Endothelial cell of umbilical vein (primary cell): ENCODE data around the gene SPG21.

Experiments
- CTCF ChIP-seq, 2 donors: IDR thresholded peaks; 1 replicate in 1 of 2; 2 replicates in 1 of 2; pipeline ENCODE4 v1.5.1; 2011; ENCODE audit warnings: low read length in 2 of 2, mild to moderate bottlenecking in 2 of 2, moderate library complexity in 2 of 2, control low read depth in 1 of 2, inconsistent platforms in 1 of 2, low read depth in 1 of 2; ENCODE audit not compliant: insufficient read depth in 1 of 2; ENCODE audit errors: extremely low read depth in 1 of 2
- EZH2 ChIP-seq: IDR thresholded peaks from 2 replicates; pipeline ENCODE4 v1.6.1; 2012; ENCODE audit warnings: borderline replicate concordance, low read depth, mild to moderate bottlenecking, moderate library complexity, low read length, inconsistent platforms; ENCODE audit not compliant: severe bottlenecking
- FOS ChIP-seq: IDR thresholded peaks from 2 replicates; pipeline ENCODE4 v1.6.1; 2011; ENCODE audit warnings: mild to moderate bottlenecking, low read length, moderate library complexity, borderline replicate concordance; ENCODE audit not compliant: insufficient read depth
- GATA2 ChIP-seq: IDR thresholded peaks from 2 replicates; pipeline ENCODE4 v1.7.0; 2011; ENCODE audit warnings: low read depth, mild to moderate bottlenecking, moderate library complexity, mixed read lengths, low read length; ENCODE audit not compliant: insufficient read length, insufficient read depth
- JUN ChIP-seq: IDR thresholded peaks from 2 replicates; pipeline ENCODE4 v1.6.1; 2011; ENCODE audit warnings: borderline replicate concordance, low read depth; ENCODE audit not compliant: insufficient read length, insufficient read depth
- MYC ChIP-seq: IDR thresholded peaks from one replicate; pipeline ENCODE4 v1.6.1; 2011; ENCODE audit warnings: mild to moderate bottlenecking, low read depth, low read length
- POLR2A ChIP-seq: IDR thresholded peaks from 2 replicates; pipeline ENCODE4 v1.6.1; 2012; ENCODE audit warnings: low read depth, mild to moderate bottlenecking, control low read depth, low read length
- POLR2AphosphoS5 ChIP-seq: IDR thresholded peaks from 2 replicates; pipeline ENCODE4 v1.6.1; 2012; ENCODE audit warnings: low read depth, mild to moderate bottlenecking, control low read depth, low read length, moderate library complexity; ENCODE audit not compliant: insufficient read depth
- TF ChIP-seq, protein P1 (sequence below): IDR thresholded peaks from 2 replicates; pipeline ENCODE4 v1.6.1; 2011; ENCODE audit not compliant: insufficient read depth, insufficient read length

DNA sequence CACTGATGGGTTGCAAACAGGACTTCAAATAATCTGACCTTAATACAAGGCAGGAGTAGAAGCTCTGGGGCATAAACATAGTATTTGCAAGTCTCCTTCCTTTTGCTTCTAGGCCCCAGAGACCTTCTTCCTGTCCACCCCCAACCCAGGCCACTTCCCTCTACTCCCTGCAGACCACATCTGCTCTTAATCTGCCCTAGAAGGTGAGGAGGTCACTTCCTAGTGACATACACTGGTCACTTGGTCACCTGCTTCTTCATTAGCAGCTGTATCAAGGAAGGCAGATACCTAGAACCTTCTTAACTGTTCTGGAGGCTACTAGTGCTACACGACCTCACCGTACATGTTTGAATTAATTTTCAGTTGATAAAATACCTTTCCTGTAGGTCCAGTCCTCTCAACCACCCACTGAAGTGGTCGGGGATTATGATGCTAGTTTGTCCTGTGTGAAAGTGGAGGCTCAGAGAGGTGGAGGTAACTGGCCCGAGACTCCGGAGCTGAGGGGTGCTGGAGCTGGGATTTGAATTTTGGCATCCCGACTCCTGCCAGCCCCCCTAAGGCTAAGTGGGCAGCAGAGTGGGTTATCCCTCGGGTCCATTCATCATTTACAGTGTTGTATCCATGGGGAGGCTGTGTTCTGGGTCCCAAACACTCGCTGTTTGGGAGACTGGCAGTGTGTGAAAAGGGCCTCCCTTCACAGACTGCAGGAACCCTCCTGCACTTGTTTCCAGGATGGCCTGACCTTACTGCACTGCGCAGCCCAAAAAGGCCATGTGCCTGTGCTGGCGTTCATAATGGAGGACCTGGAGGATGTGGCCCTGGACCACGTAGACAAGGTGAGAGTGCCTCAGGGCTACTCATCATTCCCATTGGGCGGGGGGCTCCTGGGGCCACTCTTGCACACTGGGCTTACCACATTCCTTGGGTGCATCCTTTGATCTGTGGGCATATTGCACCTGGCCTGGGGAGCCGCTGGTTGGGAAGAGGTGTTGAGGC lies 64.1 kb downstream of the SPG21 start:
- TF ChIP-seq CTCF (IDR thresholded peaks at IDR 0.05; ENCODE audit: extremely low read depth in 1 of 2, insufficient read depth in 1 of 2, low read depth in 1 of 2, low read length in 2 of 2), result no peak
- no peak for TF ChIP-seq MYC
- TF ChIP-seq JUN, result no peak
- TF ChIP-seq POLR2A, result no peak
- TF ChIP-seq POLR2AphosphoS5, result no peak
- no peak for TF ChIP-seq EZH2
- TF ChIP-seq, protein P1, sequence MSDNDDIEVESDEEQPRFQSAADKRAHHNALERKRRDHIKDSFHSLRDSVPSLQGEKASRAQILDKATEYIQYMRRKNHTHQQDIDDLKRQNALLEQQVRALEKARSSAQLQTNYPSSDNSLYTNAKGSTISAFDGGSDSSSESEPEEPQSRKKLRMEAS, result no peak
- TF ChIP-seq FOS, result no peak
- no peak for TF ChIP-seq GATA2
